GM18868 (cell line): ENCODE data around the gene TMEM87B.

ENCODE experiments used
- ATAC-seq: cut with Tn5 transposase; IDR thresholded peaks from one replicate; pipeline ENCODE4 v1.9.1; 2021; ENCODE audit warnings: mild to moderate bottlenecking, moderate library complexity; ENCODE audit not compliant: unreplicated experiment

Gene TMEM87B, protein sequence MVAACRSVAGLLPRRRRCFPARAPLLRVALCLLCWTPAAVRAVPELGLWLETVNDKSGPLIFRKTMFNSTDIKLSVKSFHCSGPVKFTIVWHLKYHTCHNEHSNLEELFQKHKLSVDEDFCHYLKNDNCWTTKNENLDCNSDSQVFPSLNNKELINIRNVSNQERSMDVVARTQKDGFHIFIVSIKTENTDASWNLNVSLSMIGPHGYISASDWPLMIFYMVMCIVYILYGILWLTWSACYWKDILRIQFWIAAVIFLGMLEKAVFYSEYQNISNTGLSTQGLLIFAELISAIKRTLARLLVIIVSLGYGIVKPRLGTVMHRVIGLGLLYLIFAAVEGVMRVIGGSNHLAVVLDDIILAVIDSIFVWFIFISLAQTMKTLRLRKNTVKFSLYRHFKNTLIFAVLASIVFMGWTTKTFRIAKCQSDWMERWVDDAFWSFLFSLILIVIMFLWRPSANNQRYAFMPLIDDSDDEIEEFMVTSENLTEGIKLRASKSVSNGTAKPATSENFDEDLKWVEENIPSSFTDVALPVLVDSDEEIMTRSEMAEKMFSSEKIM

GRCh38 chr2:112054847-112055729, at the start of gene TMEM87B:
Gene TMEM87B (plus strand): TSS chr2:112055269. CDS start chr2:112055592, 323 bp downstream.
- ATAC-seq, result peak; percentile 66

GRCh38 chr2:112005406-112006075, 49.5 kb upstream of the TMEM87B start:
- no peak for ATAC-seq

GRCh38 chr2:112006076-112006410, 49.0 kb upstream of the TMEM87B start:
- peak; percentile 38 for ATAC-seq

GRCh38 chr2:112007493-112007892, 47.6 kb upstream of the TMEM87B start:
- ATAC-seq, result no peak

DNA sequence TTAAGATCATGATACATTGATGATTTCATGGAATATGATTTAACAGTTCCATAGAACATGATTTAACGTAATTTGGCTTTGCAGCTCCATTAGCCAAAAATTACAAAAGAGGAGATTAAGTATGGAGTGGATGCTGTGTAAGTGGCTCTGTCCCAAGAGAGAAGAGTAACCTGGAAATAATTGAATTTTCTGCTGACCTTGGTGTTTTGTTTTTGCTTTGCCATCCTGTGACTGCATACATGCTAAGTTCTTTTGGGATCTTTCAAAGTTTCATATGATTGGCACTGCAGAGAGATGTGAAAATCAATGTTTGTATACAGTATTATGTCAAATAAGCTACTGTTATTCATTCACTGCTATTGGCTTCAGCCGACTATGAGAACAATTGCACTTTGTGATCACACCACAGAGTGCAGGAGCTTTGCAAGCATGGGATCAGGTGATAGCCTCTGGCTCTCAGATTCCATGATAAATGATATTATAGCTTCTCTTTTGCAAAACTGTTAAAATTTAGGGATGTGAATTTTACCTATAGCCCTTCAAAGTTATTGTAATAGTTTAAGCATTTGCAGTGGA, 46.1 kb upstream of the TMEM87B start:
- ATAC-seq, result no peak

- no peak for ATAC-seq
Measured at GRCh38 chr2:112010751-112011150, 44.3 kb upstream of the TMEM87B start.

DNA sequence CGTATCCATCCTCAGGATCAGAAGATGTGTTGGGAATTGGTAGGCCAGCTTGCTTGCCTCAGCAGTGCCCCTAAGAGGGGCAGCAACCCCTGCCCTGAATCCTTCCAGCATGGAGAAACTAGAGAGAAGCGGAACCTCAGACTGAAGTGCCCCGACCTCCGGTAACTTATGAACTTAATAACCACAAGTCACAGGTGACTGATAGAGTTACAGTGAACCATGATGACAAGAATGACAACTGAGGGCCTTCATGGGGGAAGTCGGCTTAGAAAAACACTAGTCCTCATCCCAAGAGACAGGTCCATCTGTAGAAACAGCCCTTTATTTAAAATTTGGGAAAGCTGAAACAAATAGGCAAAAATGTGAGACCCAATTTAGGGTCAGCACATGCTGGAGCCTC, 42.5 kb upstream of the TMEM87B start:
- ATAC-seq, result no peak

DNA sequence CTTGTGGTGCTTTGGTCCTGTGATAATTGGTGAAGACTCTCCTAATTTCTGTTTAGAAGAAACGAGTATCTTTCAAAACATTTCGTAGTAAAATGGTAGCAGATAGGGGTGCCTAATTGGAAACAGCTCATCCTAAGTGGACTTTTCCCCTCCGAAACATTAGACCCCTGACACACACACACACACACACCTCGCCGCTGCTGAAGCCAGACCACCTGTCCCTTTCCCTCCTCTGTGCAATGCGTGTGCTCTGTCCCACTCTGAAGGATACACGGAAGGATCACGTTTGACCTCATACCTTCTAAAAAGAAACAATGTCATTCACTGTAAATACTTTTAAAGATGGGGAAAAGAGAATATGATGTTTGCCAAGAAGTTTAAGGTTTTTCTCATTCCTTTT, 36.2 kb upstream of the TMEM87B start:
- no peak for ATAC-seq

GRCh38 chr2:112019569-112019982, 35.5 kb upstream of the TMEM87B start:
- no peak for ATAC-seq

GRCh38 chr2:112020561-112020960, 34.5 kb upstream of the TMEM87B start:
- no peak for ATAC-seq

DNA sequence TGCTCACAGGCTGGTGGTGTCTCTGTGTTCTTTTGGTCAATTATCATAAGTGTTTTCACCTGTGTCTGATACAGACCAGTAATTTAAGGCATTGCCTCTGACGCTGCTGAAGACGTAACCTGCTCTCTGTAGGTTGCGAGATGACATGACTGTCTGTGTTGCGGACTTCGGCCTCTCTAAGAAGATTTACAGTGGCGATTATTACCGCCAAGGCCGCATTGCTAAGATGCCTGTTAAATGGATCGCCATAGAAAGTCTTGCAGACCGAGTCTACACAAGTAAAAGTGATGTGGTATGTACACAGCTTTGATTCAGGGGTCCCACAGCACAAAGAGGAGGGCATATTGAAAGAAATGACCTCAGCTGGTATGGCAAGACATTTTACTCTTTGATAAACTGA, 33.8 kb upstream of the TMEM87B start:
- ATAC-seq, result no peak

GRCh38 chr2:112021781-112022231, 33.3 kb upstream of the TMEM87B start:
- ATAC-seq, result no peak

DNA sequence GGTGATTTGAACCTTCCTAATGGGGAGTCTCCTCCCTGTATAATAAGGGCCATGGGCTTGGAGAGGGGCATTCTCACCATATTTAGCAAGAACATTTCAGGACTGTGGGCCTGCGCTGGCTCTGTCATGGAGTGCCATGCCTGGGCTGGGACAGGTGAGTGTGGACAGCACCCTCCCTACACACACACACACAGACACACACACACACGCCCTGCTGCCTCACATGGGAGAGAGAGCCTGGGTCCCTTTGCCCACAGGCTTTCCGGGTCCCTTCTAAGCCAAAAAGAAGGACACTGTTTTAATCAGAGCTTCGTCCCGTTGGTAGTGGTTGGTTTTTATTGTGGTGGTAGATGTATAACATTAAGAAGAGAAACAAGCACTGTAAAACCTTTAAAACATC, 31.4 kb upstream of the TMEM87B start:
- ATAC-seq, result no peak

DNA sequence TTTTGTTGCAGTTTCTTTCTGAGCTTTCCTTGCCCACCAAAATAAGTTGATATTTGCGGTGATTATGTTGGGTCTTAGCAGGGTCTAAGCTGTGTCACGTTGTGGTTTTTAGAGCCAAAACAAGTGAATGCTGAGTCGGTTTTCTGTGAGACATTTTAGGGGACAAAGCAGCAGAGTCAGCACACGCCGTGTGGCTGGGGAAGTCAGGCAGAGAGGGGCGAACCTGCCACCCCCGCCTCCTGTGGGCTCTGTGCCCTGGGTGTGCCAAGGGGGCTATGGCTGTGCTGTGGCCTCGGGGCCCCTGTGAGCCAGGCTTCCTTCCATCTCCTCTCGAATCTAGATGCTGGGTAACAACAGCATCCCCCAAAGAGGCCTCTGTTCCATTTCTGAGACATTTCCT, 30.8 kb upstream of the TMEM87B start:
- ATAC-seq, result no peak

DNA sequence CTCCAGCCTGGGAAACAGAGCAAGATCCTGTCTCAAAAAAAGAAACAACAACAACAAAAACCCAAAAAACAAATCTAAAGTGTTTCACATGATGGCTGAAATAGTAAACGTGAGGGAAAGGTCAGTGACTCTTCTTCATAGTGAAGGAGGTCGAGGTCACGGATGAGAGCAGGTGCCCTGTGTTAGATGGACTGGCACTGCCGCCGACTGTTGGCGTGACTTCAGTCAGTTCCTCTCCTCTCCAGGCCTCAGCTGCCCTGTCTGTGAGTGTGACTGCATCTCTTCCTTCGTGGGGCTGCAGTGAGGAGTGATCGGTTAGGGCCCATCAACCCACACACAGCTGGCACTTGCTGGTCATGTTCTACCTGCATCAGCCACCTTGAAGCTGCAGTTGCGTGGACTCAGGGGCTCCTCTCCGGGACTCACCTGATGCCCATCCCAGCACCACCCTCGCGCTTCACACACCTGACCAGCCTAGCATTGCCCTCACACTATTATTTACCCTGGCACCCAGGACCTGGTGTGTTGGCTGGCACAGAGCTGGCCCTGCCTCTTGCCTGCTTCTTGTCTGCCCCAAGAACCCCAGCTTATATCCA, 30.1 kb upstream of the TMEM87B start:
- no peak for ATAC-seq

- no peak for ATAC-seq
Measured at GRCh38 chr2:112026509-112026908, 28.6 kb upstream of the TMEM87B start.

GRCh38 chr2:112027767-112028166, 27.3 kb upstream of the TMEM87B start:
- no peak for ATAC-seq

DNA sequence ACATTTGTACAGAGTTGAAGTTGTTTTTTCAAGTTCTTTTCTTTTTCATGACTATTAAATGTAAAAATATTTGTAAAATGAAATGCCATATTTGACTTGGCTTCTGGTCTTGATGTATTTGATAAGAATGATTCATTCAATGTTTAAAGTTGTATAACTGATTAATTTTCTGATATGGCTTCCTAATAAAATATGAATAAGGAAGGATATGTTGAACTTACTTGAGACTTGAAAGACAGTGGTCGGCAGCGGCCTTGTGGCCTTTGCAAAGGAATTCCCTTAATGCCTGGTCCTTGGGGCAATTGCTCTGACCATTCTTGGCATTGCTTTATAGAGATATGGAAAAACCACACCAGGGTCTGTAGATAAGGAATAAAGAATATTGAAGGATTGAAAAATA, 25.9 kb upstream of the TMEM87B start:
- no peak for ATAC-seq

- no peak for ATAC-seq
Measured at GRCh38 chr2:112031473-112032223, 23.4 kb upstream of the TMEM87B start.

GRCh38 chr2:112032224-112032586, 22.9 kb upstream of the TMEM87B start:
- no peak for ATAC-seq
